Stimulated activated naive B cell treated with anti-CD40 and anti-IgM and Interleukin-4, amounts not matched to agents 10 μg/mL and 1 μg/mL and 100 μg/mL, for 72 hours (primary cell): Measurements from ENCODE around the gene CDCA5.

Experiments used
- ATAC-seq, 2 donors: fragments of 150-1000 bp; cut with Tn5 transposase; replicated peaks; 2 replicates each; pipeline ENCODE4 v1.10.0; 2021; ENCODE audit warnings: moderate library complexity in 1 of 2
- DNase-seq: peaks from one replicate; pipeline ENCODE4 v3.0.0; 2021
- H3K27ac Mint-ChIP-seq: one replicate; pipeline ENCODE4 v1.8.0; 2022; ENCODE audit warnings: mild to moderate bottlenecking, mixed read lengths
- H3K27me3 Mint-ChIP-seq, 2 donors: one replicate each; pipeline ENCODE4 v1.8.0; 2022; ENCODE audit warnings: mixed read lengths in 2 of 2
- H3K36me3 Mint-ChIP-seq, 2 donors: one replicate each; pipeline ENCODE4 v1.8.0; 2022; ENCODE audit warnings: mixed read lengths in 2 of 2, mild to moderate bottlenecking in 1 of 2
- H3K4me1 Mint-ChIP-seq, 2 donors: one replicate each; pipeline ENCODE4 v1.8.0; 2022; ENCODE audit warnings: mixed read lengths in 2 of 2, mild to moderate bottlenecking in 1 of 2
- H3K4me3 Mint-ChIP-seq, 2 donors: one replicate each; pipeline ENCODE4 v1.8.0; 2022; ENCODE audit warnings: mild to moderate bottlenecking in 2 of 2, mixed read lengths in 2 of 2, moderate library complexity in 1 of 2
- H3K9me3 Mint-ChIP-seq, 2 donors: one replicate each; pipeline ENCODE4 v1.8.0; 2022; ENCODE audit warnings: mixed read lengths in 2 of 2, mild to moderate bottlenecking in 1 of 2

CDCA5 gene

DNA sequence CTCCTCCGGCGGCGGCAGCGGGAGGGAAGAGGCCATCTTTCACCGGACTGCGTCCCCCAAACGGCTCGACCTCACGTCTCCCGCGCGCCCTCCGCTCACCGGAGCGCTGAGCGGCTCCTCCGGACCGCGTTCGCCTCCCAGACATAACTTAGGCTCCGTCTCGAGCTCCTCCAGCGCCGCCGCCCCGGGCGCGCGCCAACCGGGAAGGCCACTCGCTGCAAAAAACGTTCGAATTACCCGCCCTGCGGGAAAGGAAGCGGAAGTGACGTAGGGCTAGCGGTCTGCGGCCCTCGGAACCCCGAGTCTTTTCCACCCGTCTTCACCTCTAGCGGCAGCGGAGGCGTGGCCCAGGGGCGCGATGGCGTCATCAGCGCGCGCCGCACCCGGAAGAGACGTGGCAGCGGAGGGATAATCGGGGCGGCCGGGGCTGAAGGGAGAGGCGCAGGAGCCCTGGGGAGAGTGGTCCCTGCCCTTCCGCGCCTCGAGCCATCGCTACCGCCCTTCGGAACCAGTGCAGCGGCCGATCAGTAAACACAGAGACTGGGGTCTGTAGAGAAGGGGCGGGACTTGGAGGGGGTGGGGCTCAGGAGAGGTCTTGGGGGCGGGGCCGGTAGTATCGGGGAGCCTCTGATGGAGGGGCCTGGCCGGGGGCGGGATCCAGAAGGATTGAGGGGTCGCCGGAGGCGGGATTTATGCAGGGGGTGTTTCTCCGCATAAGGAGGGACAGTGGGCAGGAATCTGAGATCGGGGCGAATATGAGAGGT lies at the start of gene CDCA5, which contains the start of gene ZFPL1:
Gene CDCA5 (minus strand): TSS at position 207 of the 764 bp plus-strand sequence. CDS start 62 bp downstream, at position 145.
Gene ZFPL1 (plus strand): TSS at position 389 of the 764 bp plus-strand sequence. CDS start 477 bp downstream, outside the sequence.
- peak; percentile 96 for DNase-seq
- Mint-ChIP-seq H3K4me1 (peaks cover 30 to 49% of the 10 kb centered on the region in 2 donors), H3K4me3 (peak within 1 kb of the TSS; percentile 99 to 100), H3K27ac (peak within 1 kb of the TSS; percentile 98), H3K36me3 (peaks cover 31 to 44% of the 10 kb centered on the region in 2 donors), H3K27me3 (no peaks in the 10 kb centered on the region), H3K9me3 (no peaks in the 10 kb centered on the region)
- peak; percentile 92 to 94 for ATAC-seq

DNA sequence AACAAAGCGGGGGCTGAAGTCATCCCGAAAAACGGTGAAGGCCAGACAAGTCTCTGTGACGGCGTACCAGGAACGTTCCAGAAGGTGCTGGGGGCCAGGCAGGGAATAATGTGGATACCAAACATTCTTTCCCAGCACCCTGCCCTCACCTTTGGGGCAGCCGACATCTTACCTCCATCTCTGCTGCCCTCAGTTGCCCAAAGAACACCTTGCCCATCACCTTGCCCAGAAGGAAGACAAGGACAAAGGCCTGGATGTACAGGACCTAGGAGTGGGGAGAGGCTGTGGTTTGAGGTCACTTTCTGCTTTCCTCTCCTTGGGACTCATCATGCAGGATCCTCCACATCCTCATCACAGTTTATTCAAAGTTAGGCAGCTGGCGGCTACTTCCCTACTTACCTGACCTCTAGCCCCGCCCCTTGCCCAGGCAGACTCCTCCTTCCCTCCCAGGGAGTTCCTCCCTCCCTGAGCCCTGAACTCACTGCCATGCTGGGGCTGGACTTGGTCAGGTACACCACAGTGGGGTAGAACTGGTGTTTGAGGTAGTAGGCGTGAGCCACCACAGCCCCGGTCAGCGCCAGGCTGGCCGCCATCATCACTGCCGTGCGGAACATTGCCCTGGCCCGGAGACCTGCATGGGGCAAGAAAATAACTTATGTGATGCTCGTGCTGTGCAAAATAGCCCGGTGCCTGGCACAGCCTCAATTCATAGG lies 49.3 kb upstream of the CDCA5 start:
- peak overlapping the region; percentile 98 for H3K4me3 Mint-ChIP-seq
- ATAC-seq = peak; percentile 21 to 23
- no peaks in the 10 kb centered on the region for H3K9me3 Mint-ChIP-seq
- H3K36me3 Mint-ChIP-seq = peaks cover 48 to 60% of the 10 kb centered on the region in 2 donors
- peak; percentile 61 for DNase-seq
- H3K4me1 Mint-ChIP-seq = peaks cover 49 to 81% of the 10 kb centered on the region in 2 donors
- H3K27ac Mint-ChIP-seq = peak overlapping the region; percentile 100
- no peaks in the 10 kb centered on the region for H3K27me3 Mint-ChIP-seq

- H3K4me1 Mint-ChIP-seq = peaks cover 50 to 81% of the 10 kb centered on the region in 2 donors
- no peaks in the 10 kb centered on the region for H3K9me3 Mint-ChIP-seq
- H3K27me3 Mint-ChIP-seq = no peaks in the 10 kb centered on the region
- peak overlapping the region; percentile 98 for H3K4me3 Mint-ChIP-seq
- ATAC-seq = peak; percentile 45 to 52
- peak; percentile 54 for DNase-seq
- peaks cover 50 to 62% of the 10 kb centered on the region in 2 donors for H3K36me3 Mint-ChIP-seq
- peak overlapping the region; percentile 100 for H3K27ac Mint-ChIP-seq
Measured at GRCh38 chr11:65132238-65132987, 48.6 kb upstream of the CDCA5 start.

DNA sequence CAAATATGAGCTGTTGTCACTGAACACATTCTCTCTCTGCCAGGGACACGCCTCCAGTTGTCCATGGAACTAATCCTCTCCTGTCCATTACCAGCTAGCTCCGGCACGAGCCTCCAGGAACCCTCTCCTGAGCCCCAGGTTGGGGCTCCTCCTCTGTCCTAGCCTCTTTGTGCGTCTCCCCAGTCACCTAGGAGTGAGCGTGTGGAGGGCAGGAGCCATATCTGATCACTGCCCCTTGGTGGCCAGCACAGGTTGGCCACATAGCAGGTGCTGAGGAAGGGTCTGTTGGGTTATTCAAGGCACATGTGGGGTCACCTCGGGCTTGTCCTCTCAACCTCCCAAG lies 48.0 kb upstream of the CDCA5 start:
- Mint-ChIP-seq H3K4me3 (peak overlapping the region; percentile 98), H3K27ac (peak overlapping the region; percentile 100), H3K9me3 (no peaks in the 10 kb centered on the region), H3K4me1 (peaks cover 51 to 85% of the 10 kb centered on the region in 2 donors), H3K36me3 (peaks cover 54 to 67% of the 10 kb centered on the region in 2 donors), H3K27me3 (no peaks in the 10 kb centered on the region)
- ATAC-seq = no peak
- DNase-seq = no peak

DNA sequence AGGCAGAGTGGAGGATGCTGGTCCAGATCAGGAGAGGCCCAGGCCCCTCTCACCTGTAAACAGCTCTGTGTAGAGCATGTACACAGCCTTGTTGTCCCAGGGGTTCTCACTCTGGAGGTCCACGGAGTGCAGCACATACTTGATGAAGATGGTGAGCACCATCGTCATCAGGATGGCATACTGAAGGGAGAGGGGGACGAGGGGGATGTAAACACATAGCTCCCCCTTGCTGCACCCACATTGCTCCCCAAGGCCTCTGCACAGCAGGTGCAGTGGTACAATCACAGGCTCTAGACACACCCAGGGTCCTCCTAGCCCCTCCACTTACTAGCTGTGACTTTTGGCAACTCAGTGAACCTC lies 47.6 kb upstream of the CDCA5 start:
- H3K4me1 Mint-ChIP-seq = peaks cover 52 to 85% of the 10 kb centered on the region in 2 donors
- no peaks in the 10 kb centered on the region for H3K9me3 Mint-ChIP-seq
- no peak for ATAC-seq
- peaks cover 57 to 68% of the 10 kb centered on the region in 2 donors for H3K36me3 Mint-ChIP-seq
- no peaks in the 10 kb centered on the region for H3K27me3 Mint-ChIP-seq
- DNase-seq = no peak
- H3K27ac Mint-ChIP-seq = peak overlapping the region; percentile 92
- peak overlapping the region; percentile 98 for H3K4me3 Mint-ChIP-seq

GRCh38 chr11:65130631-65131416 lies 47.0 kb upstream of the CDCA5 start:
- peak; percentile 5 to 6 for ATAC-seq
- Mint-ChIP-seq H3K4me1 (peaks cover 49 to 85% of the 10 kb centered on the region in 2 donors), H3K9me3 (no peaks in the 10 kb centered on the region), H3K4me3 (peak overlapping the region; percentile 98), H3K36me3 (peaks cover 60 to 68% of the 10 kb centered on the region in 2 donors), H3K27me3 (no peaks in the 10 kb centered on the region), H3K27ac (peak overlapping the region; percentile 92)
- DNase-seq = peak; percentile 53

DNA sequence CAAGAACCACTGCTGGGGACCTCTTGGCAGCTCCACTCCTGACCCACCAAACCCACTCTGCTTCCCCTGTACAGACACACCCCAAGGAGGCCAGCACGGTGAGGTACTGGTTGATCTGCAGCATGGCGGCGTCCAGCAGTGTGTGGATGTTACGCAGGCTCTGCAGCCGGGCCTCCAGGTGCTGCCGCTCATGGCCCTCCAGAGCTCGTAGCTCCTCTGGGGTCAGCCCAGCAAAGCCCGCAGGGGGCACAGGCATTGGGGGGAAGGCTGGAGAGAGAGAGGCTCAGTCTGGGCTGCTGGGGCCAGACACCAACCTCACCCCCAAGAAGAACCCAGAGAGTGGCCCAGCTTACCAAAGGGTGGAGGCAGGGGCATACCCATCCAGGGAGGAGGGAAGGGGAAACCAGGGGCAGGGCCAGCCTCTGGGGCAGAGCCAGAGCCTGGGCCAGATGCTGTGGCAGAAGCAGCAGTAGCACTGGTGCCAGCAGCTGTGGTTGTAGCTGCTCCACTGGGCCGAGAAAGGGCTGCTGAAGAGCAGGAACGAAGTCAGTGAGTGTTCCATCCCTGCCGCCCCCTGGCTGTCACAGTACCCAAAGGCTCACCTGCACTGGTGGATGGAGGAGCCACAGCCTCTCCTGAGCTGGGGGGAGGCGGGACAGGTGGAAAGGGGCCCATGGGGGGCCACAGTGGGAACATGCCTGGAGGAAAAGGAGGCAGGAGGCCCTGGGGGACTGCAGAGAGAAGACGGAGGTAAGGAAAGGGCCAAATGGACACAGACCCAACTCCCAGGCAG lies 46.0 kb upstream of the CDCA5 start:
- H3K4me3 Mint-ChIP-seq = peak overlapping the region; percentile 73 to 98
- no peaks in the 10 kb centered on the region for H3K9me3 Mint-ChIP-seq
- peaks cover 63 to 78% of the 10 kb centered on the region in 2 donors for H3K36me3 Mint-ChIP-seq
- H3K27me3 Mint-ChIP-seq = no peaks in the 10 kb centered on the region
- peak overlapping the region; percentile 92 for H3K27ac Mint-ChIP-seq
- DNase-seq (no peak), ATAC-seq (peak; percentile 6 to 8)
- H3K4me1 Mint-ChIP-seq = peaks cover 52 to 82% of the 10 kb centered on the region in 2 donors

DNA sequence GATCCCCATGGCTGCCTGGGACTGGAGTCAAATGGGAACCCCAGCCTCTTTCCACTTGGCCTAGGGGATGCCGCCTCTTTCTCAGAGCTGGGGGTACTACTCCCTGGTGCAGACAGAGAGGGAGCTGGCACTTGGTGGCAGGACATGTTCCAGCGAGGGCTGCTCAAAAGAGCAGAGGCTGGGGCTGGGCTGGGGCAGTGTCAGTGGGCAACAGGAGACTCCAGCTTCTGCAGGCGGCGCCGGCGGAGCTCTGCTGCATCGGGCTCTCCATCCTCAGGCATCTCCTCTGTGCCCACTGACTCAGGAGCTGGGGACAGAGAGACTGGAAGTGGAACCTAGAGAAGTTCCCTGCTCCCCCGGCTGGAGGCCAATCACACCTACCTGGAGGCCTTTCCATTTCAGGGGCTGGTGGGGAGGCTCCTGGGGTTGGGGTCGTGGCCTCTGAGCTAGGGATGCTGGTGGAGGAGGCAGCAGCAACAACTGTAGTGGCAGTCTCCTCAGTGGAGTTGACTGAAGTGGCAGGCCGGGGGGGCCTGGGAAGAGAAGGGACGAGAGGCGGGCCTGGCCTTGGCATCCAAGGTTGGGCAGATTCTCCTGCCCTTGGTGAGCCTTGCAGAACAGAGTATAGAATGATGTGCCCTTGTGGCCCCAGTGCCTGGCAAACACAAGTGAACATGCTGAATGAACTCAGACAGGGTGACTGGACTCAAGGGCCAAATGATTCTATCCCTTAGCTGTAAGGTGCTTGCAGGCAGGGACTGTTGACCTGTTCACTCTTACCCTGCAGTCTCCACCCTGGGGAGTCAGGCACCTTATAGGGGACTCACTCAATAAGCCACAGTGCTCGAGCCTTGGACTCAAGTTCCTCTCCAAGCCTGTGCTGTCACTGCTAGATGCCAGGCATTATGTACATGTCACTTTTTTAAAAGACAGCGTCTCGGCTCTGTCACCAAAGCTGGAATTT lies 44.6 kb upstream of the CDCA5 start:
- peaks cover 62 to 80% of the 10 kb centered on the region in 2 donors for H3K36me3 Mint-ChIP-seq
- peaks cover 55 to 89% of the 10 kb centered on the region in 2 donors for H3K4me1 Mint-ChIP-seq
- no peaks in the 10 kb centered on the region for H3K27me3 Mint-ChIP-seq
- no peak for DNase-seq
- no peak overlapping the region for H3K4me3 Mint-ChIP-seq
- ATAC-seq = no peak
- no peaks in the 10 kb centered on the region for H3K9me3 Mint-ChIP-seq
- peak overlapping the region; percentile 79 for H3K27ac Mint-ChIP-seq

- H3K4me1 Mint-ChIP-seq = peaks cover 49 to 85% of the 10 kb centered on the region in 2 donors
- DNase-seq (no peak), ATAC-seq (no peak)
- no peaks in the 10 kb centered on the region for H3K9me3 Mint-ChIP-seq
- H3K27ac Mint-ChIP-seq = peak overlapping the region; percentile 79
- no peaks in the 10 kb centered on the region for H3K27me3 Mint-ChIP-seq
- no peak overlapping the region for H3K4me3 Mint-ChIP-seq
- peaks cover 55 to 71% of the 10 kb centered on the region in 2 donors for H3K36me3 Mint-ChIP-seq
Measured at GRCh38 chr11:65127473-65128181, 43.8 kb upstream of the CDCA5 start.

DNA sequence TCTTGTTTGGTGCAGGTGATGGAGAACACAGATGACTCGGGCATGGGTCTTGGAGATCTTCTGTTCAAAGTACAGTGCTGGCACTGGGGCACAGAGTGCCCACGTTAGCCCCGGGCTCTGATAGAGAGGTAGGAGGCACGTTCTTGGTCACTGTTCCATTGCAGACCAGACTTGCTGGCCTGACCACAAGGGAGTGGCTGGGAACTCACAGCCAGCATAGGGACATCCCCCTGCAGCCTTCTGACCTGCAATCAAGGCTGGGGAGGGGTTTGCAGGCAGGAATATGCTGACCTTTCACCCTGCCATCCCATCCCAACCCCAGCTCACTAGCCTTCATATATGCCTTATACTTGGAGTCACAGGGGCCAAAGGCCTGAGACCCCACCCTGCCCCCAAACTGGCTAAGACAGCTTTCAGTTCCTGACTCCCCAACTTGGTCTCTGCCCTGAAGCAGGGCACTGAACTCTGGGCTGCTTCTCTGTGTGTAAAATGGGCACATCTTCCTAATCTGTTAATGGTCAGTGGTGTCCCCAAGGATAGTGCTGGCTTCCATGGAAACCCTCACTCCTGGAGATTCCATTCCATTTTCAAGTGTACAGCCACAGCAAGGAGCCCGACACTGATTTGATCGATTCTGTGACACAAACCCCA lies 42.9 kb upstream of the CDCA5 start:
- no peaks in the 10 kb centered on the region for H3K27me3 Mint-ChIP-seq
- H3K4me1 Mint-ChIP-seq = peaks cover 42 to 76% of the 10 kb centered on the region in 2 donors
- H3K9me3 Mint-ChIP-seq = no peaks in the 10 kb centered on the region
- no peak for ATAC-seq
- peak overlapping the region; percentile 3 to 6 for H3K4me3 Mint-ChIP-seq
- no peak for DNase-seq
- H3K36me3 Mint-ChIP-seq = peaks cover 53 to 71% of the 10 kb centered on the region in 2 donors
- peak overlapping the region; percentile 38 for H3K27ac Mint-ChIP-seq
